Measurements from ENCODE around the gene SPEN.

Gene SPEN

DNA sequence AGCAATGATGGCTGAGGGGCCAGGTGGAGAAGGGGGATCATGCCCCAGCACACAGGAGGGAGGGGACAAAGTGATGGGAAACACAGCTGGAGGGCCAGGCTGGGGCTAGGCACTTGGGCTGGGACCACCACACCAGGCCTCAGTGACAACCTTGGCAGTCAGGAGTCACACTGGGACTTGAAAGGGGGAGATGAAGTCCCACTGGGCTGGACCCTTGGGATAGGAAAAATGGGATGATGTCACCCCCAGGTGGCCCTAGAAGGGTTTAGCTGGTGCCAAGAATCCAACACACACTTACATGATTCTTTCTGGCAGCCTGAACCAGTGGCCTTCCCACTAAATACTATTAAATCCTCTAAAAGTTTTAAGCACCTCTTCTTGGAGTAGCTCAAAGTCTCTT, 111.3 kb downstream of the SPEN start:
- Histone ChIP-seq H3K27me3 (ENCODE audit: control insufficient read depth in 3 of 3, insufficient read depth in 3 of 3, low read depth in 1 of 3, low read length in 3 of 3) (no peaks in the 10 kb centered on the region), H3K9me3 (replicated peaks in 1 of 2; ENCODE audit: control insufficient read depth in 2 of 2, insufficient read depth in 1 of 2, low read depth in 1 of 2, low read length in 2 of 2) (no peaks in the 10 kb centered on the region), H2BK5ac (ENCODE audit: low read length) (no peak overlapping the region), H3K4me1 (ENCODE audit: control insufficient read depth in 2 of 2, insufficient read depth in 1 of 2, low read depth in 1 of 2, low read length in 2 of 2) (peaks cover 5 to 7% of the 10 kb centered on the region in 2 donors), H3K4me2 (ENCODE audit: insufficient read depth, low read length, poor library complexity, severe bottlenecking) (no peak overlapping the region), H4K8ac (ENCODE audit: low read depth, low read length) (no peak overlapping the region), H3K23ac (ENCODE audit: low read depth, low read length, poor library complexity) (peak overlapping the region; percentile 75), H3K27ac (replicated peaks; ENCODE audit: low read length) (no peak overlapping the region), H3K4me3 (ENCODE audit: low read length in 2 of 2) (no peak overlapping the region), H3K9ac (ENCODE audit: low read depth, low read length, poor library complexity) (no peak overlapping the region), H3K4ac (ENCODE audit: low read length) (no peak overlapping the region), H4K91ac (ENCODE audit: low read depth, low read length, poor library complexity) (no peak overlapping the region), H3K36me3 (replicated peaks in 1 of 2; ENCODE audit: control insufficient read depth in 2 of 2, insufficient read depth in 2 of 2, low read length in 2 of 2) (peaks cover 0 to 12% of the 10 kb centered on the region in 2 donors), H2BK12ac (ENCODE audit: low read length) (no peak overlapping the region), H2AFZ (ENCODE audit: low read length) (no peak overlapping the region), H3K18ac (ENCODE audit: low read length) (no peak overlapping the region), H3K14ac (ENCODE audit: low read length) (no peak overlapping the region), H2BK15ac (ENCODE audit: low read length) (no peak overlapping the region), H3K79me1 (ENCODE audit: low read depth, low read length) (no peaks in the 10 kb centered on the region), H2AK5ac (ENCODE audit: low read depth, low read length) (no peak overlapping the region), H2BK120ac (ENCODE audit: low read depth, low read length) (no peak overlapping the region)
- DNase-seq (ENCODE audit: low spot score): no peak

DNA sequence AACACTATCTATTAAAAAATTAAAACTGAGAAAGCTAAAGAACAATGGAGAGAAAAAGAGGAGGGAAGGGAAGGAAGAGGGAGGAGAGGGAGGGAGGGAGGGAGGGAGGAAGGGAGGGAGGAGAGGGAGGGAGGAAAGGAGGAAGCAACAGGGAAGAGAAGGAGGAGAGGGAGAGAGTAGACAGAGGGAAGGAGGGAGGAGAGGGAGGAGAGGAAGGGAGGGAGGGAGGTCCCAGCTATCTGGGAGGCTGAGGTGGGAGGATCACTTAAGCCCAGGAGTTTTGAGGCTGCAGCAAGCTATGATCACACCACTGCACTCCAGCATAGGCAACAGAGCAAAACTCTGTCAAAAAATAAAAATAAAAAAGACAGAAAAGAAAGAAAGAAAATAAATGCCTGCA, 111.9 kb downstream of the SPEN start:
- Histone ChIP-seq H3K79me1 (ENCODE audit: low read depth, low read length) (no peaks in the 10 kb centered on the region), H2BK5ac (ENCODE audit: low read length) (no peak overlapping the region), H3K23ac (ENCODE audit: low read depth, low read length, poor library complexity) (no peak overlapping the region), H3K4ac (ENCODE audit: low read length) (no peak overlapping the region), H3K4me1 (ENCODE audit: control insufficient read depth in 2 of 2, insufficient read depth in 1 of 2, low read depth in 1 of 2, low read length in 2 of 2) (peaks cover 0 to 3% of the 10 kb centered on the region in 2 donors), H3K27ac (replicated peaks; ENCODE audit: low read length) (no peak overlapping the region), H2BK120ac (ENCODE audit: low read depth, low read length) (no peak overlapping the region), H3K9ac (ENCODE audit: low read depth, low read length, poor library complexity) (no peak overlapping the region), H3K36me3 (replicated peaks in 1 of 2; ENCODE audit: control insufficient read depth in 2 of 2, insufficient read depth in 2 of 2, low read length in 2 of 2) (peaks cover 0 to 7% of the 10 kb centered on the region in 2 donors), H4K8ac (ENCODE audit: low read depth, low read length) (no peak overlapping the region), H3K14ac (ENCODE audit: low read length) (no peak overlapping the region), H4K91ac (ENCODE audit: low read depth, low read length, poor library complexity) (no peak overlapping the region), H3K9me3 (replicated peaks in 1 of 2; ENCODE audit: control insufficient read depth in 2 of 2, insufficient read depth in 1 of 2, low read depth in 1 of 2, low read length in 2 of 2) (no peaks in the 10 kb centered on the region), H3K4me3 (ENCODE audit: low read length in 2 of 2) (no peak overlapping the region), H3K4me2 (ENCODE audit: insufficient read depth, low read length, poor library complexity, severe bottlenecking) (no peak overlapping the region), H2AFZ (ENCODE audit: low read length) (no peak overlapping the region), H2BK15ac (ENCODE audit: low read length) (no peak overlapping the region), H3K18ac (ENCODE audit: low read length) (no peak overlapping the region), H2BK12ac (ENCODE audit: low read length) (no peak overlapping the region), H2AK5ac (ENCODE audit: low read depth, low read length) (no peak overlapping the region), H3K27me3 (ENCODE audit: control insufficient read depth in 3 of 3, insufficient read depth in 3 of 3, low read depth in 1 of 3, low read length in 3 of 3) (no peaks in the 10 kb centered on the region)
- no peak for DNase-seq (ENCODE audit: low spot score)

GRCh38 chr1:15959827-15960446, 112.4 kb downstream of the SPEN start:
- no peak overlapping the region for H3K14ac ChIP-seq (ENCODE audit: low read length)
- no peaks in the 10 kb centered on the region for H3K27me3 ChIP-seq (ENCODE audit: control insufficient read depth in 3 of 3, insufficient read depth in 3 of 3, low read depth in 1 of 3, low read length in 3 of 3)
- H3K9ac ChIP-seq (ENCODE audit: low read depth, low read length, poor library complexity): no peak overlapping the region
- peaks cover 0 to 6% of the 10 kb centered on the region in 2 donors for H3K36me3 ChIP-seq (replicated peaks in 1 of 2; ENCODE audit: control insufficient read depth in 2 of 2, insufficient read depth in 2 of 2, low read length in 2 of 2)
- H3K18ac ChIP-seq (ENCODE audit: low read length): no peak overlapping the region
- H2AK5ac ChIP-seq (ENCODE audit: low read depth, low read length): no peak overlapping the region
- DNase-seq (ENCODE audit: low spot score): no peak
- H4K8ac ChIP-seq (ENCODE audit: low read depth, low read length): no peak overlapping the region
- H3K9me3 ChIP-seq (replicated peaks in 1 of 2; ENCODE audit: control insufficient read depth in 2 of 2, insufficient read depth in 1 of 2, low read depth in 1 of 2, low read length in 2 of 2): no peaks in the 10 kb centered on the region
- H3K4me3 ChIP-seq (ENCODE audit: low read length in 2 of 2): no peak overlapping the region
- H3K4me1 ChIP-seq (ENCODE audit: control insufficient read depth in 2 of 2, insufficient read depth in 1 of 2, low read depth in 1 of 2, low read length in 2 of 2): peaks cover 0 to 3% of the 10 kb centered on the region in 2 donors
- H3K79me1 ChIP-seq (ENCODE audit: low read depth, low read length): no peaks in the 10 kb centered on the region
- H2BK120ac ChIP-seq (ENCODE audit: low read depth, low read length): no peak overlapping the region
- no peak overlapping the region for H3K4ac ChIP-seq (ENCODE audit: low read length)
- no peak overlapping the region for H4K91ac ChIP-seq (ENCODE audit: low read depth, low read length, poor library complexity)
- H2BK15ac ChIP-seq (ENCODE audit: low read length): no peak overlapping the region
- no peak overlapping the region for H2BK12ac ChIP-seq (ENCODE audit: low read length)
- H3K27ac ChIP-seq (replicated peaks; ENCODE audit: low read length): no peak overlapping the region
- no peak overlapping the region for H2AFZ ChIP-seq (ENCODE audit: low read length)
- H3K23ac ChIP-seq (ENCODE audit: low read depth, low read length, poor library complexity): no peak overlapping the region
- WGBS, 2 donors (ENCODE audit: extremely low coverage in 2 of 2, insufficient read length in 2 of 2, insufficient replicate concordance in 1 of 2): no CpG with 5 or more reads among the region's 8 CpGs
- H3K4me2 ChIP-seq (ENCODE audit: insufficient read depth, low read length, poor library complexity, severe bottlenecking): no peak overlapping the region
- no peak overlapping the region for H2BK5ac ChIP-seq (ENCODE audit: low read length)

DNA sequence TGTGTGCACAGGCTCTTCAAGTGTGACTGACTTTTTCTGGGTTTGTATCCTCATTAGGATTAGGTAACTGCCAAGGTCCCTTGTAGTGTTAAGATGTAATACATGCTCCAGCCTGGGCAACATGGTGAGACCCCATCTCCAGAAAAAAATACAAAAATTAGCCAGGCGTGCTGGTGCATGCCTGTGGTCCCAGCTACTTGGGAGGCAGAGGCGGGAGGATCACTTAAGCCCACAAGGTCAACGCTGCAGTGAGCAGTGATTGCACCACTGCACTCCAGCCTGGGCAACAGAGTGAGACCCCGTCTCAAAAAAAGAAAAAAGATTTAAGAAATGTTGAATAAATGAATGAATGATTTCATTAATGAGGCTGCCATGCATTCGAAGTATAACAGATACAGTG, 113.3 kb downstream of the SPEN start:
- Histone ChIP-seq H3K18ac (ENCODE audit: low read length) (no peak overlapping the region), H2AFZ (ENCODE audit: low read length) (no peak overlapping the region), H3K36me3 (replicated peaks in 1 of 2; ENCODE audit: control insufficient read depth in 2 of 2, insufficient read depth in 2 of 2, low read length in 2 of 2) (peaks cover 0 to 11% of the 10 kb centered on the region in 2 donors), H2BK12ac (ENCODE audit: low read length) (no peak overlapping the region), H2BK120ac (ENCODE audit: low read depth, low read length) (no peak overlapping the region), H4K91ac (ENCODE audit: low read depth, low read length, poor library complexity) (no peak overlapping the region), H2AK5ac (ENCODE audit: low read depth, low read length) (no peak overlapping the region), H2BK5ac (ENCODE audit: low read length) (no peak overlapping the region), H3K4me1 (ENCODE audit: control insufficient read depth in 2 of 2, insufficient read depth in 1 of 2, low read depth in 1 of 2, low read length in 2 of 2) (peaks cover 0 to 3% of the 10 kb centered on the region in 2 donors), H3K23ac (ENCODE audit: low read depth, low read length, poor library complexity) (no peak overlapping the region), H3K4me2 (ENCODE audit: insufficient read depth, low read length, poor library complexity, severe bottlenecking) (no peak overlapping the region), H3K4ac (ENCODE audit: low read length) (no peak overlapping the region), H3K14ac (ENCODE audit: low read length) (no peak overlapping the region), H3K9me3 (replicated peaks in 1 of 2; ENCODE audit: control insufficient read depth in 2 of 2, insufficient read depth in 1 of 2, low read depth in 1 of 2, low read length in 2 of 2) (no peaks in the 10 kb centered on the region), H3K79me1 (ENCODE audit: low read depth, low read length) (no peaks in the 10 kb centered on the region), H4K8ac (ENCODE audit: low read depth, low read length) (no peak overlapping the region), H3K9ac (ENCODE audit: low read depth, low read length, poor library complexity) (no peak overlapping the region), H3K4me3 (ENCODE audit: low read length in 2 of 2) (no peak overlapping the region), H3K27me3 (ENCODE audit: control insufficient read depth in 3 of 3, insufficient read depth in 3 of 3, low read depth in 1 of 3, low read length in 3 of 3) (no peaks in the 10 kb centered on the region), H2BK15ac (ENCODE audit: low read length) (no peak overlapping the region), H3K27ac (replicated peaks; ENCODE audit: low read length) (no peak overlapping the region)
- WGBS, 2 donors (ENCODE audit: extremely low coverage in 2 of 2, insufficient read length in 2 of 2, insufficient replicate concordance in 1 of 2): no CpG with 5 or more reads among the region's 5 CpGs
- DNase-seq (ENCODE audit: low spot score): no peak
